Astrocyte (in vitro differentiated cells and primary cell): ENCODE measurements around the gene KISS1R.

Experiments used
- CTCF ChIP-seq: IDR thresholded peaks from 2 replicates; pipeline ENCODE4 v1.5.1; 2011; ENCODE audit warnings: low read depth, mild to moderate bottlenecking, inconsistent platforms, low read length, moderate library complexity; ENCODE audit not compliant: insufficient read depth
- EZH2 ChIP-seq: IDR thresholded peaks from 2 replicates; pipeline ENCODE4 v1.6.1; 2012; ENCODE audit warnings: mild to moderate bottlenecking, low read length, inconsistent platforms; ENCODE audit not compliant: insufficient read depth

DNA sequence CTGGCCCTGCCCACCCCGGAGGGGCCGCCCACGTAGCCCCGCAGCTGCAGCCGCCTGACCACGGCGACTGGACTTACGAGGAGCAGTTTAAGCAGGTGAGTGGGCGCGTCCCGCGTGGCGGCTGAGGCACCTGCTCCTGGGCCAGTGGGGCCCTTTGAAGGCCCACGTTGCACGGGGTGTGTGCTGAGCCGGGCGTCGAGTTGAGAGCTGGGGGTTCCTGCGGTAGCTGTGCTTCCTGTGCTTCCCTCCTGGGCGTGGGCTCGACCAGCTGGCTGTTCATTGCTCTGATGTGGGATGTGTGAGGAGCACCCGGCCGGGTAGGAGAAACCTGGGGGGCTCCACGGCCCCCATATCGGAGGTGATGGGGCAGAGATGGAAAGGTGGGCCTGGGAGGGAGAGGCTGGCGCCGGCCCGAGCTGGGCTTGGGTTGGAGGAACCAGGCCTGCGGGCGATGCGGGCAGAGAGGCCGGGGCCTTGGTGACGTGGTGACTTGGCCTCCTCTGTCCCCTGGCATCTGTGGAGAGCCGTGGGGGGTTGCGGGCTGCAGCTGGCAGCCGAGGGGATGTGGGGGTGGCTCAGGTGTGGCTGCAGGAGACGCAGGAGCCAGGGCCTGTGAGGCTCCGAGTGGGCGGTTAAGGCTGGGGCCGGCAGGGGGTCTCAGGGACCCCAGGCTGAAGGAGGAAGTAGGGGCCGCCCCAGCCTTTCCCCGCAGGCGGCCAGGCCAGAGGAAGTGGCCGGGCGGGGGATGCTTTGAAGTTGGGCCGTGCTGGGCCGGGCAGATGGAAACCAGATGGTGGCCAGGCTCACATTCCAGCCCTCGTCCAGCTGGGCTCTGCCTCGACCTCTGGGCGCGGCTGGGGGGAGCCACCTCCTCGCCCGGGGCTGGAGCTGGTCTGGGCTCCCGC, 15.8 kb downstream of the KISS1R start:
- TF ChIP-seq CTCF (no peak), EZH2 (no peak)
